Nephron progenitor cell (in vitro differentiated cells): ENCODE results near the gene KRIT1.
"Not testable (repeated sequence)": the region's sequence is repeated elsewhere in the genome, so short reads cannot be mapped to it uniquely, and the experiment has no call there.

Experiments used
- DNase-seq: peaks from one replicate; pipeline ENCODE4 v3.0.0; 2021
- H3K27ac Mint-ChIP-seq: 2 replicates; pipeline ENCODE4 v1.8.0; 2021; ENCODE audit warnings: mild to moderate bottlenecking, moderate library complexity, mixed read lengths
- H3K27me3 Mint-ChIP-seq: 2 replicates; pipeline ENCODE4 v1.8.0; 2021; ENCODE audit warnings: mild to moderate bottlenecking, low read depth, mixed read lengths; ENCODE audit not compliant: poor library complexity
- H3K36me3 Mint-ChIP-seq: 2 replicates; pipeline ENCODE4 v1.8.0; 2021; ENCODE audit warnings: low read depth, mixed read lengths
- H3K4me1 Mint-ChIP-seq: 2 replicates; pipeline ENCODE4 v1.8.0; 2021; ENCODE audit warnings: mixed read lengths
- H3K4me3 Mint-ChIP-seq: 2 replicates; pipeline ENCODE4 v1.8.0; 2021; ENCODE audit warnings: mild to moderate bottlenecking, moderate library complexity, mixed read lengths
- H3K9me3 Mint-ChIP-seq: 2 replicates; pipeline ENCODE4 v1.8.0; 2021; ENCODE audit warnings: mild to moderate bottlenecking, moderate library complexity, mixed read lengths
- TF ChIP-seq, protein P1 (sequence below): fragments of 200-600 bp; sonication (generic); IDR thresholded peaks from 2 replicates; pipeline ENCODE4 v1.5.0; 2021; ENCODE audit warnings: antibody characterized with exemption

The KRIT1 gene

GRCh38 chr7:92178928-92179924, 66.5 kb downstream of the KRIT1 start, which contains the start of gene LRRD1:
LRRD1 (minus strand) TSS chr7:92179142; CDS start chr7:92165202, 13,940 bp downstream.
- Mint-ChIP-seq H3K27ac (no peak within 1 kb of the TSS), H3K27me3 (peaks cover 8% of the 10 kb centered on the region), H3K9me3 (peaks cover 38% of the 10 kb centered on the region), H3K4me1 (peaks cover 9% of the 10 kb centered on the region), H3K4me3 (peak within 1 kb of the TSS; percentile 74), H3K36me3 (peaks cover 7% of the 10 kb centered on the region)
- DNase-seq: peak; percentile 88
- TF ChIP-seq, protein P1, sequence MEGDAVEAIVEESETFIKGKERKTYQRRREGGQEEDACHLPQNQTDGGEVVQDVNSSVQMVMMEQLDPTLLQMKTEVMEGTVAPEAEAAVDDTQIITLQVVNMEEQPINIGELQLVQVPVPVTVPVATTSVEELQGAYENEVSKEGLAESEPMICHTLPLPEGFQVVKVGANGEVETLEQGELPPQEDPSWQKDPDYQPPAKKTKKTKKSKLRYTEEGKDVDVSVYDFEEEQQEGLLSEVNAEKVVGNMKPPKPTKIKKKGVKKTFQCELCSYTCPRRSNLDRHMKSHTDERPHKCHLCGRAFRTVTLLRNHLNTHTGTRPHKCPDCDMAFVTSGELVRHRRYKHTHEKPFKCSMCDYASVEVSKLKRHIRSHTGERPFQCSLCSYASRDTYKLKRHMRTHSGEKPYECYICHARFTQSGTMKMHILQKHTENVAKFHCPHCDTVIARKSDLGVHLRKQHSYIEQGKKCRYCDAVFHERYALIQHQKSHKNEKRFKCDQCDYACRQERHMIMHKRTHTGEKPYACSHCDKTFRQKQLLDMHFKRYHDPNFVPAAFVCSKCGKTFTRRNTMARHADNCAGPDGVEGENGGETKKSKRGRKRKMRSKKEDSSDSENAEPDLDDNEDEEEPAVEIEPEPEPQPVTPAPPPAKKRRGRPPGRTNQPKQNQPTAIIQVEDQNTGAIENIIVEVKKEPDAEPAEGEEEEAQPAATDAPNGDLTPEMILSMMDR: peak; percentile 91

DNA sequence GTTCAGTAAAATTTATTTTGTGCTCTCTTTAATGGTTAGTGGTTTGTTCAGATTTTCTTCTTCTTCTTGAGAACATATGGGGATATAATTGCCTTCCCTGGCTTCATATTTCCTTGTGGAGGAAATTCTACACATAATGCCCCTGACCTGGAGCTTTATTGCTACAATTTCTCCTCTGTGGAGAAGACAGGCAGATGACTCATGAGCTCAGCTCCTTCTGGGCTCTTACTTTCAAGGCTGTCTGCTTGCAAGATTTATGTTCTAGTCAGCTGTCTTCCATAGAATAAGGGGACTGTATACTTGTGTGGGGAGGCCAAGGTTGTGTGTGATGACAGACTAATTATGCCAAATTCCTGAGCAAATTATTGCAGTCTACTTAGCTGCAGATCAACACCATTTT, 68.4 kb downstream of the KRIT1 start:
- TF ChIP-seq, protein P1: no peak
- Mint-ChIP-seq H3K27ac (peak overlapping the region; percentile 26), H3K36me3 (peaks cover 5% of the 10 kb centered on the region), H3K27me3 (peaks cover 9% of the 10 kb centered on the region), H3K9me3 (peaks cover 23% of the 10 kb centered on the region), H3K4me1 (peaks cover 9% of the 10 kb centered on the region), H3K4me3 (no peak overlapping the region)
- no peak for DNase-seq

DNA sequence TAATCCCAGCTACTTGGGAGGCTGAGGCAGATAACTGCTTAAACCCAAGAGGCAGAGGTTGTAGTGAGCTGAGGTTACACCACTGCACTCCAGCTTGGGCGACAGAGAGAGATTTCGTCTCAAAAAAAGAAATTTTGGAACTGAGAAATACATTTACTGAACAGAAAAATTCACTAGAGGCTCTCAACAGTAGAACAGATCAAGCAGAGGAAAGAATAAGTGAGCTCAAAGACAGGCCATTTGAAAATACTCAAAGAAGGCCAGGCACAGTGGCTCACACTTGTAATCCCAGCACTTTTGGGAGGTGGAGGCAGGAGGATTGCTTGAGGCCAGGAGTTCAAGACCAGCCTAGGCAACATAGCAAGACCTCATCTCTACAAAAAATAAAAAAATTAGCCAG, 76.2 kb downstream of the KRIT1 start:
- not testable (repeated sequence) for H3K27ac Mint-ChIP-seq, DNase-seq
- peaks cover 24% of the 10 kb centered on the region for H3K9me3 Mint-ChIP-seq

DNA sequence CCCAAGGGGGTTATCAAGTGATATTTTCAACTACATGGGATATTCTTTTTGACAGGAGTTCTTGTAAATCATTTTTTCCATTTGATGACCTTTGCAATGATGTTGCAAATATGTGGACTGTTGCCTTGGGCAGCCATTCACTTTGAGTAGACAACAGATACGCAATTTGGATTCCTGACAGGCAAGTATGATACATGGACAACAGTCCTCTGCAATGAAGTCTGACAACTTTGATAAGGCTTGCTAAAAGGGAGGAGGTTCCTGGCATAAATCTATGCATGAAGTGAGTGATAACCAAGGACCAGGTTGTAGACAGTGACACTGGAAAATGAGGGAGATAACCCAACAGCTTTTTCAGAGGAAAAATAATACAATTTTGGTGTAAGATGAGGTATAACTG, 84.4 kb downstream of the KRIT1 start:
- Mint-ChIP-seq H3K36me3 (no peaks in the 10 kb centered on the region), H3K27ac (no peak overlapping the region), H3K4me3 (no peak overlapping the region), H3K4me1 (no peaks in the 10 kb centered on the region), H3K9me3 (no peaks in the 10 kb centered on the region), H3K27me3 (peaks cover 5% of the 10 kb centered on the region)
- DNase-seq: no peak
- TF ChIP-seq, protein P1: no peak

More for the DNA sequence above, 76.2 kb downstream of the KRIT1 start:
- not testable (repeated sequence) for H3K27me3 Mint-ChIP-seq, H3K4me3 Mint-ChIP-seq, H3K4me1 Mint-ChIP-seq
- H3K36me3 Mint-ChIP-seq: peaks cover 18% of the 10 kb centered on the region

DNA sequence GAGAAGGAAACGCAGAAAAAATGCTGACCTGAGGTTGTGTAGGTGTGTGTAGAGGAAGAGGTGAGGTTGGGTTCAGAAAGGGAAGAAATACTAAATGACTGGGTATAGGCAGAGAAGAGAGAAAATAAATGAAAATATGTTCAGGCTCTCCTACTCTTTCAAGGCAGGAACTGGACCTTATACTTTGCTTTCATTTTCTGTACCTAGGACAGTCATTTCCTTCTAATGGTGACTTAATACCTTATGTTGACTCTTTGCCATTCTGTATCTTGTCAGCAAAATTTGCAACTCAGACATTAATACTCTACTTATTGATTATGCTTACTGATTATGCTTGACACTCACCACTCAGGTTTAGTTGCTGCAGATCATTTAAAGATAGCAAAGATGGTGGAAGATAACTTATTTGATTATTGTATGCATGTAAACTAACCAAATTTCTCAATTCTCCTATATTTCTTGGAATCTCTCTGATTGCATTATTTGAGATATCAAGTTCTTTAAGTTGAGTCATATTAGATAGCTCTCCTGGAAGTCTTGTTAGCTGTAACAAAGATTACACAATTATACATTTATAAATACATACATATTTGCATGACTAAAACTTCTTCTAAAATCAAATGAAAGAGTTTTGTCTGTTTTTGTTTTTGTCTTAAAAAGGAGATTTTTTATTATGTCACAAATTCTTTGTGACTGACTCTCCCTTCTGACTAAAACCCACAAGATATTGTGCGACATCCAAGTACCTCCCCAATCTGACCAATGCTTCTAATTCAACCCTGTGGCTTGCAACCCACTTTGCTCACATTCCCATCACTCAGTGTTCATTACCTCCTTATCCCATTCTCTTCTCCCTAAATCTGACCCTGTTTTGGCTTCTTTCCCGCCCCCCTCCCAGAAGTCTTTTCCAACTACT, 86.8 kb downstream of the KRIT1 start:
- TF ChIP-seq, protein P1: no peak
- Mint-ChIP-seq H3K27ac (no peak overlapping the region), H3K27me3 (no peaks in the 10 kb centered on the region), H3K36me3 (no peaks in the 10 kb centered on the region), H3K9me3 (no peaks in the 10 kb centered on the region), H3K4me1 (no peaks in the 10 kb centered on the region), H3K4me3 (no peak overlapping the region)
- no peak for DNase-seq

- Mint-ChIP-seq H3K4me1 (no peaks in the 10 kb centered on the region), H3K9me3 (no peaks in the 10 kb centered on the region), H3K36me3 (no peaks in the 10 kb centered on the region), H3K27ac (no peak overlapping the region), H3K4me3 (no peak overlapping the region), H3K27me3 (no peaks in the 10 kb centered on the region)
- TF ChIP-seq, protein P1: no peak
- no peak for DNase-seq
Observed at GRCh38 chr7:92156990-92157389, 88.7 kb downstream of the KRIT1 start.
